Measurements from ENCODE around the gene EPB41L5. TPM values are rescaled to one million over a fixed set of nuclear protein-coding genes. Genes with fewer than 3 reads are reported as not detected.
A peak's percentile ranks its signal among the peaks of the same experiment; 100 is the strongest.
"Not testable (repeated sequence)": the region's sequence is repeated elsewhere in the genome, so short reads cannot be mapped to it uniquely, and the experiment has no call there.

The EPB41L5 gene
- total and polyA plus RNA-seq, 4 donors, result 19.7 to 88.4 (median 30.3) TPM

GRCh38 chr2:120199817-120200459 lies 187.1 kb downstream of the EPB41L5 start:
- H3K27ac ChIP-seq (ENCODE audit: low read depth in 1 of 2, low read length in 2 of 2); H3K4me1 ChIP-seq (ENCODE audit: control insufficient read depth in 4 of 4, insufficient read depth in 4 of 4, low read length in 3 of 4); H3K4me3 ChIP-seq (ENCODE audit: low read depth in 1 of 3, low read length in 3 of 3); H3K36me3 ChIP-seq (ENCODE audit: control insufficient read depth in 4 of 4, insufficient read depth in 3 of 4, low read depth in 1 of 4, low read length in 3 of 4); DNase-seq (ENCODE audit: low spot score); H3K9ac ChIP-seq (ENCODE audit: low read depth in 1 of 2, low read length in 2 of 2); H3K27me3 ChIP-seq (ENCODE audit: control insufficient read depth in 4 of 4, insufficient read depth in 4 of 4, low read length in 3 of 4): not testable (repeated sequence)
- 96% methylated on average over 10 of the region's 10 CpGs for WGBS
- H3K9me3 ChIP-seq (ENCODE audit: control insufficient read depth in 4 of 4, low read length in 3 of 4), result peaks cover 0 to 10% (median 2%) of the 10 kb centered on the region in 4 donors

- Histone ChIP-seq H3K4me3 (ENCODE audit: low read depth in 1 of 3, low read length in 3 of 3) (no peak overlapping the region), H3K27ac (ENCODE audit: low read depth in 1 of 2, low read length in 2 of 2) (peak overlapping the region in 1 of 2 donors; percentile 5), H3K9ac (ENCODE audit: low read depth in 1 of 2, low read length in 2 of 2) (no peak overlapping the region), H3K36me3 (ENCODE audit: control insufficient read depth in 4 of 4, insufficient read depth in 3 of 4, low read depth in 1 of 4, low read length in 3 of 4) (no peaks in the 10 kb centered on the region), H3K4me1 (ENCODE audit: control insufficient read depth in 4 of 4, insufficient read depth in 4 of 4, low read length in 3 of 4) (peaks cover 0 to 3% (median 0%) of the 10 kb centered on the region in 4 donors), H3K27me3 (ENCODE audit: control insufficient read depth in 4 of 4, insufficient read depth in 4 of 4, low read length in 3 of 4) (no peaks in the 10 kb centered on the region), H3K9me3 (ENCODE audit: control insufficient read depth in 4 of 4, low read length in 3 of 4) (peaks cover 0 to 3% (median under 1%) of the 10 kb centered on the region in 4 donors)
- WGBS, result 61% methylated on average over 10 of the region's 10 CpGs
- peak; percentile 25 for DNase-seq (ENCODE audit: low spot score)
- no peak for TF ChIP-seq SP1 (IDR thresholded peaks at IDR 0.05)
- peak; percentile 65 to 66 for TF ChIP-seq RXRA (IDR thresholded peaks at IDR 0.05)
These were observed 190.6 kb downstream of the EPB41L5 start for GRCh38 chr2:120203251-120204021.

- Histone ChIP-seq H3K9ac (ENCODE audit: low read depth in 1 of 2, low read length in 2 of 2) (no peak overlapping the region), H3K27me3 (ENCODE audit: control insufficient read depth in 4 of 4, insufficient read depth in 4 of 4, low read length in 3 of 4) (no peaks in the 10 kb centered on the region), H3K36me3 (ENCODE audit: control insufficient read depth in 4 of 4, insufficient read depth in 3 of 4, low read depth in 1 of 4, low read length in 3 of 4) (no peaks in the 10 kb centered on the region), H3K4me3 (ENCODE audit: low read depth in 1 of 3, low read length in 3 of 3) (no peak overlapping the region), H3K4me1 (ENCODE audit: control insufficient read depth in 4 of 4, insufficient read depth in 4 of 4, low read length in 3 of 4) (peaks cover 0 to 3% (median 0%) of the 10 kb centered on the region in 4 donors), H3K9me3 (ENCODE audit: control insufficient read depth in 4 of 4, low read length in 3 of 4) (peaks cover 0 to 2% (median 0%) of the 10 kb centered on the region in 4 donors), H3K27ac (ENCODE audit: low read depth in 1 of 2, low read length in 2 of 2) (no peak overlapping the region)
- TF ChIP-seq CTCF (IDR thresholded peaks at IDR 0.05; ENCODE audit: low read depth, low read length, missing input control), result no peak
- no peak for TF ChIP-seq JUND (IDR thresholded peaks at IDR 0.05)
- TF ChIP-seq GABPA (IDR thresholded peaks at IDR 0.05 in 1 of 2, conservative IDR thresholded peaks at IDR 0.05 in 1 of 2), result no peak
- TF ChIP-seq TAF1 (conservative IDR thresholded peaks at IDR 0.05), result no peak
- no peak for TF ChIP-seq ATF3 (IDR thresholded peaks at IDR 0.05)
- no peak for TF ChIP-seq FOXA2 (IDR thresholded peaks at IDR 0.05)
- no peak for TF ChIP-seq YY1 (IDR thresholded peaks at IDR 0.05)
- no peak for TF ChIP-seq MAX (IDR thresholded peaks at IDR 0.05)
- no peak for TF ChIP-seq NR2F2 (IDR thresholded peaks at IDR 0.05)
- no peak for TF ChIP-seq ZBTB33 (IDR thresholded peaks at IDR 0.05)
- TF ChIP-seq HNF4A (conservative IDR thresholded peaks at IDR 0.05), result no peak
- TF ChIP-seq RXRA (IDR thresholded peaks at IDR 0.05), result no peak
- TF ChIP-seq FOXA1 (IDR thresholded peaks at IDR 0.05), result no peak
- TF ChIP-seq HNF4G (IDR thresholded peaks at IDR 0.05), result no peak
- TF ChIP-seq SP1 (IDR thresholded peaks at IDR 0.05), result no peak
- TF ChIP-seq RAD21 (IDR thresholded peaks at IDR 0.05), result no peak
- no peak for TF ChIP-seq EGR1 (IDR thresholded peaks at IDR 0.05; ENCODE audit: low read depth in 2 of 2)
- 90% methylated on average over 5 of the region's 5 CpGs for WGBS
- peak; percentile 14 for DNase-seq (ENCODE audit: low spot score)
These were observed 191.1 kb downstream of the EPB41L5 start for GRCh38 chr2:120204022-120204405.

Measured in liver (tissue), 9 donors.